OCI-M2 (cell line): ENCODE results near the gene RND1.
"Not testable (repeated sequence)": the region's sequence is repeated elsewhere in the genome, so short reads cannot be mapped to it uniquely, and the experiment has no call there.

ENCODE experiments used
- DNase-seq: peaks from one replicate; lab custom pipeline; 2025; ENCODE audit not compliant: unreplicated experiment; lab: John Stamatoyannopoulos, UW

RND1 gene

DNA sequence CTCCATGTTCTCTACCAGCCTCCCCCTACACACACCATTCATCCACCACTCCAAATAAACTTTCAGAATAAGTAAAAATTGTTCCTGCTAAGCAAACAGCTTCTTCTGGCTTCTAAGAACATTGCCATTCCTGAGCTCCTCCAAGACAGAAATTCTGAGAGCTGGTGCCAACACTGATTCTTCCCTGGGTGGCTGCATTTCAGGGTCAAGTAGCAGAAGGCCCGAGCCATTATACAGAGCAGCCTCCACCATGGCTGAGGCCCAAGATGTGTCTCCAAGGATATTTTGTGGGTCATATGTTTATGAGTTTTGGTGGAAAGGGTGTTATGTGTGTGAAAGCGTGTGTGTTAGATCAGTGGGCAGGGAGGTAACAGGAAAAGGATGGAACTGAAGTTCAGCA, 3.5 kb upstream of the RND1 start:
- no peak for DNase-seq

DNA sequence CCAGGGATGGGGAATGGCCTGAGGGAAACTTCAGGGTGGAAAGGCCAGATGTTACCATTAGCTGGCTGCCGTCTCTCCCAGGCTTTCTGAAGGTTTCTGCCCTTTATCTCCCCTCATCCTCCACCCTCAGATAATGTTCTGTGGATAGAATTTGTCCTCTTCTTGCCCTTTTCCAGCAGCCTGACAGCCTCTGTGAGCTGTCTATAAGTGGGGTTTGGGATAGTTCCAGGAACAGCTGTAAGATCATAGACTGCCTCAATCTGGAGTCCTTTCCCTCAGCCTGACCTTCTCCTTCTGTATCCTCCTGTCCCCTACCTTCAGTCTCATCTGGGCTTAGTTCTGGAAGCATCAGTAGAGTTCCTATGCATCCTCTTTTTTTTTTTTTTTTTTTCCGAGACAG, 2.8 kb upstream of the RND1 start:
- DNase-seq, result no peak

GRCh38 chr12:48866052-48866711, 512 bp upstream of the RND1 start:
- DNase-seq, result no peak

GRCh38 chr12:48863291-48863690, 2.4 kb downstream of the RND1 start:
- DNase-seq, result no peak

DNA sequence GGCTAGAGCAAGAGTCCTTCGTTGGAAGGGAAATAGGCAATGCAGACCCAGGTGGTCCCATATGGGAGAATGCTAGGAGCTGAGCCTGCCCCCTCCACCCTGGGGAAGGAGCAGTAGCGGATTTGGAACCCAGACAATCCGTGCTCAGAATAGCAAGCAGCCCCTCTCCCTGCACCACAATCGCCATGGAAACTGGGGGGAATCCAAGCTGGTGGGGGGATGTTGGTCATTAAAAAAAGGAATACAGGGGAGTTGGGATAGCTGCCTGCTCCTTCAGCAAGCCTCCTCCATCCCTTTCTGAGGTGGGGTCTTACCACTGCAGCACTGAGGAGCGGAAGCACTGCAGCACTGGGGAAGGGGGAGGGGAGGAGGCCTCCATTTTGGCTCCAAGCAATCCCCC, 2.9 kb downstream of the RND1 start:
- no peak for DNase-seq

GRCh38 chr12:48861111-48861510, 4.6 kb downstream of the RND1 start:
- no peak for DNase-seq

- not testable (repeated sequence) for DNase-seq
Observed at GRCh38 chr12:48860236-48860635, 5.4 kb downstream of the RND1 start.

DNA sequence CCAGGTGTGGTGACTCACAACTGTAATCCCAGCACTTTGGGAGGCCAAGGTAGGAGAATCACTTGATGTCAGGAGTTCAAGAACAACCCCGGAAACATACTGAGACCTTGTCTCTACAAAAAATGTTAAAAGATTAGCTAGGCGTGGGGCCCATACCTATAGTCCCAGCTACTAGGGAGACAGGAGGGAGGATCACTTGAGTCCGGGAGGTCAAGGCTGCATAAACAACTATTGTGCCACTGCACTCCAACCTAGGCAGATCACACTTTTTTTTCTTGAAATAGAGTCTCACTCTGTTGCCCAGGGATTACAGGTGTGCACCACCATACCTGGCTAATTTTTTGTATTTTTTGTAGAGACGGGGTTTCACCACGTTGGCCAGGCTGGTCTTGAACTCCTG, 6.1 kb downstream of the RND1 start:
- DNase-seq, result no peak

DNA sequence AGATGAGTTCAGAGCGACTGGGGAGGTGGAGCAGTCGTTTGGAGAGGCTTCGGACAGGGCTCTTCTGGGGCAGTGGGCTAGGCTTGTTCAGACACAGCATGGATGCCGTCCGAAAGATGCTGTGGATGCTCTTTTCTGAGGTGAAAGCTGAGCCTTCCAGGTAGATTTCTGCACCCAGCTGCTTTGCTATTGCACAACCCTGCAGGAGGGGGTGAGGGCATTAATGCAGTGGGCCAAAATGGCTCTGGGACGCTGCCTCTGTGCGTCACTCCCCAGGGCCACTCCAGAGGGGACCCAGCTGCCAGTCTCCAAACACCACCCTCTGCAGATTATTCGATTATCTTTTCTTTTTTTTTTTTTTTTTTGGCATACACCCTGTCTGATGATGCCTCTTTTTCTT, 7.6 kb downstream of the RND1 start:
- no peak for DNase-seq

- DNase-seq, result no peak
Observed at GRCh38 chr12:48857278-48857994, 8.2 kb downstream of the RND1 start.

GRCh38 chr12:48856379-48856778, 9.3 kb downstream of the RND1 start:
- DNase-seq, result no peak

DNA sequence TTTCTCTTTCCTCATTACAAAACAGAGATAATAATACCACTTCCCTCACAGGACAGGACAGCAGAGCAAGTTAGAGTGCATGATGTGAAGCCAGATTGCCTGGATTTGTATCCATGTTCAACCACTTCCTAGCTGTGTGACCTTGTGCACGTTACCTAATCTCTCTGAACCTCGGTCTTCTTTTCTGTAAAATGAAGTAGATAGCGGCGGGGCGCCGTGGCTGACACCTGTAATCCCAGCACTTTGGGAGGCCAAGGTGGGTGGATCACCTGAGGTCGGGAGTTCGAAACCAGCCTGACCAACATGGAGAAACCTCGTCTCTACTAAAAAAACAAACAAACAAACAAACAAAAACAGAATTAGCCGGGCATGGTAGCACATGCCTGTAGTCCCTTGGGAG, 10.7 kb downstream of the RND1 start:
- DNase-seq, result not testable (repeated sequence)

GRCh38 chr12:48854488-48854887, 11.2 kb downstream of the RND1 start:
- DNase-seq, result no peak

DNA sequence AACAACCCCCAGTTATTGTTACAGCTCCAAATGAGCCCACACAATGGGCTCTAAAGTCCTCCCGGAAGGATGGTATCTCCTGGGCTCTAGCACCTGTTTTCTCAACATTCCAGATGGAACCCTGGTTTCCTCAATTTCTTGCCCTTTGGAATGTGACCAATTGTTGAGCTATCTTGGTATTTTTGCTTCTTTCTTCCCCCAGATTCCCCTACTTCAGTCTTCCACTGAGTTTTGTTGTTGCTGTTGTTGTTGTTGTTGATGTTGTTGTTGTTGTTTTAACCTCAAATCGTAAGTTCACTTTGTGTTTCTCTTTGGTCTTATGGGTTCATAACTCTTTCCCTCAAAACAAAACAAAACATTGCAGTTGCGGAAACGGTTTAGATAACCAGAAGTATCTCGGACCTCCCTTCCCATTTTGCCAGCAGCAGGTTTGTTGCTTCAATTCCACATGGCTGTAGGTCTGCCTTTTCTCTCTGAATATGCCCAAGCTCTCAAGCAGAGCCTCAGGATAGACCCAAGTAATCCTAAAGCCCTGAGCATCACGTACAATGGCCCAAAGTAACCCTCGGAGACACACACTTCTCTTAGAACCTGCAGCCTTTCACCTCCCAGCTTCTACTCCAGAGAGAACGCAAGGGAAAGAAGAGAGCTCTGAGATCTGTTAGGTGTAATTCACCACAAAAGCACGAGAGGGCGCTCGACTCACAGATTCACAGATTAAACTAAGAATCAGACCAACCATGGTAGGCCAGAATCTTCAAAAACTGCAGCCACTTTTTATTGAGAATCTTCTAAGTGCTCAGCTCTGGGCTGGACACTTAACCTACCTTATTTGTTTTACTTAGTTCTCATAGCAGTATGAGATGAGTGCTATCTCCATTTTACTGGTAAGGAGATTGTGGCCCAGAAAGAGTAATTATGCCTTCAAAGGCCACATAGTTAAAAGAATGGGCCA, 12.7 kb downstream of the RND1 start:
- peak; percentile 93 for DNase-seq

DNA sequence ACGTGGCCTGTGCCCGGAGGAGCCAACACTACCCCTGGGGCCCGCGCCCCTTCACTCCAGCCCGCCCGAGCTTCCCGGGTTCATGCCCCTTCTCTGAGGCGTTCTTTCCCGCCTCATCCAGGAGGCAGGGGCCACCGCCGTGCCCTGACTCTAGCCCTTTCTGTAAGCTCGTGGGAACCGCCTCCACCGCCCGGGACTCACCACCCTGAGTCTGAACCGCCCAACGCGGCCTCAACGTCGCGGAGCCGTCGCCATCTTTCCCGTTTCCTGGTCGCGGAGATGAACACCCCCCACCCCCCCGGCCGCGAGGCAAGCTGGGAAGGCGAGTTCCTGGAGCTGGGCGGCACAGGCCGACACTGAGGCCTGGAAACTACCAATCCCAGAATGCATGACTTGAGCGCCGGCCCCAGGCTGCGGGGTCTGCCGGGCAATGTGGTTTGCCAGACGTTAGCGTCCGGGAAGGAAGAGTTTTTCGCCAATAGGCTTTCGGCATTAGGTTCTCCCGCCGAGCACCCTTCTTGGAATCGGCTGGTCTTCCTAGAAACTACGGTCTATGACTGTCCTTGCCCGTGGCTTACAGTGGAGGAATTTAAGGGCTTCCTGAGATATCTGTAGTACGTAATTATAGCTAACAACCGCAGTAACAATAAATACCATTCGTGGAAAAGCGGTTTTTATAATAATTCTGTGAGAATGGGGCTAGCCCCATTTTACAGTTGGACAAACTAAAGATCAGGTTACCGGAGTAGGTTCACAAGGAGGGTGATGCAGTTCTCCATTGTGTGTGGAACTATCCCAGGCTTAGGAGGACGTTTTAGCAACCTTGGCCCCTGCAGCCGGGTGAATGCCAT, 13.6 kb downstream of the RND1 start, which contains the start of gene DDX23:
DDX23 (minus strand) TSS at position 281 of the 851 bp plus-strand sequence. CDS start 6,381 bp downstream, outside the sequence.
- peak; percentile 36 for DNase-seq

GRCh38 chr12:48842021-48842420, 23.6 kb downstream of the RND1 start:
- DNase-seq, result not testable (repeated sequence)

- no peak for DNase-seq
Observed at GRCh38 chr12:48838048-48838447, 27.6 kb downstream of the RND1 start.

DNA sequence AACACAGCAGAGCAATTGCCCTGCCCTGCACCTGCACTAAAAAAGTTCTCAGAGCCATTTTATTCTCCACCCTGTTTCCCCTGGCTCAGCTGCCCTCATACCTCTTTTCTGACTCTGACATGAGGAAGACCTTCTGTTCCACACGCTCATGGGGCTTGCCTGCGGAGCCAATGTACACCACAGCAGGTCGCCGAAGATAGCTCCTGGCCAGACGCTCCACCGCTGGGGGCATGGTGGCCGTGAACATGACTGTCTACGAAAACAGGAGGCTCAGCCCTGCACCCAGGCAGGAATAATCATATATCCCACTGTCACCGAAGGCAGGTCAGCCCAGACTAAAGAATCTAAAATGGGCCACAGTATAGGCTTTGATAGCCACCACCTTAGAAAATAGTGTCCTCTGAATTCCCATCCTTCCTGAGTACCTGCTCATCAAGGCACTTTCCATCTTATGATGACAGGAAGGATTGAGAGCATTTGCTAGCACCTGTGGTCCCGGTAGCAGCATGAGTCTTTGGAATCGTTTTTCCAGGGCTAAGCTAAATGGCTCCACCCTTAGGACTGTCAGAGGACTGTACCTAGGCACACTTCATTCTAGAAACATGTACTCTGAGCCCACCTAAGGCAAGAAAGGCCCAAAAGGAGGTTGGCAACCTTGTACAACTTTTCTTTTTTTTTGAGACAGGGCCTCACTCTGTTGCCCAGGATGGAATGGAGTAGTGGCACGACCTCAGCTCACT, 33.2 kb downstream of the RND1 start:
- no peak for DNase-seq

- DNase-seq, result no peak
Observed at GRCh38 chr12:48831257-48831656, 34.4 kb downstream of the RND1 start.
